Neutrophil (primary cell): ENCODE measurements around the gene FUNDC1.

Experiments
- H3K27ac ChIP-seq: fragments of 200-600 bp; sonication (generic); 2 replicates; pipeline ENCODE4 v1.5.1; 2016; ENCODE audit warnings: mild to moderate bottlenecking, moderate library complexity
- H3K27me3 ChIP-seq: fragments of 200-600 bp; sonication (generic); 2 replicates; pipeline ENCODE4 v1.6.0; 2016; ENCODE audit warnings: mild to moderate bottlenecking
- H3K36me3 ChIP-seq: fragments of 200-600 bp; sonication (generic); 2 replicates; pipeline ENCODE4 v1.5.1; 2017
- H3K4me1 ChIP-seq, 2 experiments: fragments of 200-600 bp in 1 of 2; sonication (generic) in 1 of 2; 1 replicate in 1 of 2; 2 replicates in 1 of 2; pipeline versions ENCODE4 v1.5.1 to v1.6.1; 2013 to 2016; ENCODE audit warnings: low read depth in 1 of 2, low read length in 1 of 2, mild to moderate bottlenecking in 1 of 2, moderate library complexity in 1 of 2; ENCODE audit not compliant: control insufficient read depth in 1 of 2, insufficient read depth in 1 of 2
- H3K4me3 ChIP-seq, 2 experiments: fragments of 200-600 bp in 1 of 2; sonication (generic) in 1 of 2; 1 replicate in 1 of 2; 2 replicates in 1 of 2; pipeline ENCODE4 v1.5.1; 2013 to 2016; ENCODE audit warnings: low read depth in 1 of 2, low read length in 1 of 2, mild to moderate bottlenecking in 1 of 2, moderate library complexity in 1 of 2
- H3K9me3 ChIP-seq: fragments of 200-600 bp; sonication (generic); 2 replicates; pipeline ENCODE4 v1.5.1; 2016
- TF ChIP-seq, protein P1 (sequence below): fragments of 200-600 bp; sonication (generic); IDR thresholded peaks from 2 replicates; pipeline ENCODE4 v1.5.1; 2016; ENCODE audit warnings: antibody characterized with exemption

Gene FUNDC1

DNA sequence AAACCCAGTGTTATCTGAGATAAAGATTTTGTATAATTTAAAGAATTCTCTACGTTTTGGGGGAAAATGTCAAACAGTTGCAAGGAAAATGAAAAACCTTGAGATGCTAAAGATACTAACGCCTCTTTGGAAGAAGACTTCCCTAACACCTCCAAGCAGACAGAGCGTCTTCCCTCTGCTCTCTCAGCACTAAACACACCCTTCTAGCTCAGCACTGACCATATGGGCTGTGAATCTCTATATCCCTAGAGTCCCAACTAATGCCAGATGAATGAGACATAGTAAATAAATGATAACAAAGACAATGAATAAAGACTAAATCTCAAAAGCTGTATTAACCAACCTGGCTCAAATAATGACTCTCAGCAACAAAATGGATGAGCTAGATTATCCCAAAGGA lies 13.3 kb downstream of the FUNDC1 start:
- H3K36me3 ChIP-seq: no peaks in the 10 kb centered on the region
- no peaks in the 10 kb centered on the region for H3K27me3 ChIP-seq
- H3K4me3 ChIP-seq: no peak overlapping the region
- H3K4me1 ChIP-seq: no peaks in the 10 kb centered on the region
- no peaks in the 10 kb centered on the region for H3K9me3 ChIP-seq
- TF ChIP-seq, protein P1, sequence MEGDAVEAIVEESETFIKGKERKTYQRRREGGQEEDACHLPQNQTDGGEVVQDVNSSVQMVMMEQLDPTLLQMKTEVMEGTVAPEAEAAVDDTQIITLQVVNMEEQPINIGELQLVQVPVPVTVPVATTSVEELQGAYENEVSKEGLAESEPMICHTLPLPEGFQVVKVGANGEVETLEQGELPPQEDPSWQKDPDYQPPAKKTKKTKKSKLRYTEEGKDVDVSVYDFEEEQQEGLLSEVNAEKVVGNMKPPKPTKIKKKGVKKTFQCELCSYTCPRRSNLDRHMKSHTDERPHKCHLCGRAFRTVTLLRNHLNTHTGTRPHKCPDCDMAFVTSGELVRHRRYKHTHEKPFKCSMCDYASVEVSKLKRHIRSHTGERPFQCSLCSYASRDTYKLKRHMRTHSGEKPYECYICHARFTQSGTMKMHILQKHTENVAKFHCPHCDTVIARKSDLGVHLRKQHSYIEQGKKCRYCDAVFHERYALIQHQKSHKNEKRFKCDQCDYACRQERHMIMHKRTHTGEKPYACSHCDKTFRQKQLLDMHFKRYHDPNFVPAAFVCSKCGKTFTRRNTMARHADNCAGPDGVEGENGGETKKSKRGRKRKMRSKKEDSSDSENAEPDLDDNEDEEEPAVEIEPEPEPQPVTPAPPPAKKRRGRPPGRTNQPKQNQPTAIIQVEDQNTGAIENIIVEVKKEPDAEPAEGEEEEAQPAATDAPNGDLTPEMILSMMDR: no peak
- H3K27ac ChIP-seq: no peak overlapping the region

DNA sequence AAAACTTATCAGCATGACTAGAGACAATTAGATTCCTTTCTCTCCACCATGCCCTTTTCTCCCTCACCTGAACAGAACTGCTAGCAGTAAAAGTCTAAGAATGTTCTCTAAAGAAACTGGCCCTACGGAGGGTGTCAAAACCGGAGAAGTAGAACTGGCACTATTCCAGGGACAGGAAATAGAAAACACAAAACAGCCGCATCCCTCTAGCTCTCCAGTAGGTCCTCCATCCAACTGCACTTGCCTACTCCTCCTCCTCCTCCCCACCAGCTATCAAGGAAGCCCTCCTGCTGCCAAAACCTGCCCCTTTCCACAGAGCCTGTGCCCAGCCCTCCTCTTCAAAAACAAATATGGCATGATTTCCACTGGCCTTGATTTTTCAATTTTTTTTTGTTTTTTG lies 28.4 kb downstream of the FUNDC1 start:
- no peak overlapping the region for H3K27ac ChIP-seq
- no peak overlapping the region for H3K4me3 ChIP-seq
- H3K27me3 ChIP-seq: no peaks in the 10 kb centered on the region
- peaks cover 0 to 2% of the 10 kb centered on the region in 2 experiments for H3K4me1 ChIP-seq
- TF ChIP-seq, protein P1: no peak
- no peaks in the 10 kb centered on the region for H3K9me3 ChIP-seq
- no peaks in the 10 kb centered on the region for H3K36me3 ChIP-seq

DNA sequence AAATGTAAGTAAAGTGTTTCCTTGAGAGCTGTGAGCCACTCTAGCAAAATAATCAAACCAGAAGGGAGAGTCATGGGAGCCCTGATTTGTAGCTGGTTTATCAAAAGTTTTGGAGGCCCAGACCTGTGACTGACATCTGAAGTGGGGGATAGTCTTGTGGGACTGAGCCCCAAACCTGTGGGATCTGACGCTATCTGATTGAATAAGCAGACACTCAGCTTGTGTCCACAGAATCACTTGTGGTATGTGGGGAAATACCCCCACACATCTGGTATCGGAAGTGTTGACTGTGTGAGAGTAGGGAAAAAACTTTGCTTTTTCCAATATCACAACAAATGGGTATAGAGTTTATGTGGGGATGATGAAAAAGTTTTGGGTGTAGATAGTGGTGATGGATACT lies 35.4 kb downstream of the FUNDC1 start:
- no peaks in the 10 kb centered on the region for H3K36me3 ChIP-seq
- no peaks in the 10 kb centered on the region for H3K27me3 ChIP-seq
- no peak overlapping the region for H3K4me3 ChIP-seq
- no peaks in the 10 kb centered on the region for H3K9me3 ChIP-seq
- TF ChIP-seq, protein P1: no peak
- no peak overlapping the region for H3K27ac ChIP-seq
- H3K4me1 ChIP-seq: peaks cover 0 to 3% of the 10 kb centered on the region in 2 experiments

DNA sequence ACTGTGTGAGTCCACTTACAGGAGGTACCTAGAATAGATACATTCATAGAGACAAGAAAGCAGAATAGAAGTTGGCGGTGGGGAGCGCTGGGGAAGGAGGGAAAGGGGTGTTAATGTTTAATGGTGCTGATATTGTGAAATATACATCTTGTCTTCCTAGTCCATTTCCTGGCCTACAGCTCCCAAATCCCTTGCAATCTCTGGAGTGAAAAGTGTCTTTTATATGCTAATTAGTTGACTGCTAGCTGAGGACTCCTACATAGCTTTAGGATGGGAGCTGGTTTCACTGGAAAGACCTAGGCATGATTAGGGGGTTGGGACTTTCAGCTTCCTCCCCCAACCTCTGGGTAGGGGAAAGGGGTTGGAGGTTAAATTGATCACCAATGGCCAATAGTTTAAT lies 36.0 kb downstream of the FUNDC1 start:
- no peak overlapping the region for H3K4me3 ChIP-seq
- H3K27ac ChIP-seq: no peak overlapping the region
- H3K27me3 ChIP-seq: no peaks in the 10 kb centered on the region
- peaks cover 0 to 3% of the 10 kb centered on the region in 2 experiments for H3K4me1 ChIP-seq
- no peaks in the 10 kb centered on the region for H3K9me3 ChIP-seq
- no peaks in the 10 kb centered on the region for H3K36me3 ChIP-seq
- TF ChIP-seq, protein P1: no peak

DNA sequence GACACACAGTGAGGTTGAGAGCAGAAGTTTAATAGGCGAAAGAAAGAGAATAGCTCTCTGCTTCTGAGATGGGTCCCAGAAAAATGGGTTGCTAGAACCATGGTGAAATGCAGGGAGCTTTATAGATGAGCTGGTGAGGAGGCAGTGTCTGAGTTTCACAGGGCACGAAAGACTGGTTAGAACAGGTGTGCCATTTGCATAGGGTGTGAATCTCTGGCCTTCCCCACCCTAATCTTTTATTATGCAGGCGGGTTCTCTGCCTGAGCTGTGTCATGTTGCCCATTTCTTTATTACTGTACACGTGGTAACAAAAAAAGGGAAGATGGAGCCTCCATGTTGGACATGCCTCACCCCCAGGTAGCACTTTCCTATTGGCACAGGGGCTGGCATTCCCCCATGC lies 39.1 kb downstream of the FUNDC1 start:
- Histone ChIP-seq H3K9me3 (no peaks in the 10 kb centered on the region), H3K27me3 (no peaks in the 10 kb centered on the region), H3K4me1 (no peaks in the 10 kb centered on the region), H3K36me3 (no peaks in the 10 kb centered on the region), H3K27ac (no peak overlapping the region), H3K4me3 (no peak overlapping the region)
- TF ChIP-seq, protein P1: no peak

DNA sequence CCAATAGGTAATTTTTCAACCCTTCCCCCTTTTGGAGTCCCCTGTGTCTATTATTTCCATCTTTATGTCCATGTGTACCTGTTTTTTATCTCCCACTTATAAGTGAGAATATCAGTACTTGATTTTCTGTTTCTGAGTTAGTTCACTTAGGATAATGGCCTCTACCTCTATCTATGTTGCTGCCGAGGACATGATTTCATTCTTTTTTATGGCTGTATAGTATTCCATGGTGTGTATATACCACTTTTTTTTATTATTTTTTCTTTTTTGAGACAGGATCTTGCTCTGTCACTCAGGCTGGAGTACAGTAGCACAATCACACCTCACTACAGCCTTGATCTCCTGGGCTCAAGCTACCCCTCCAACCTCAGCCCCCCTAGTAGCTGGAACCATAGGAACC lies 47.6 kb downstream of the FUNDC1 start:
- Histone ChIP-seq H3K9me3 (no peaks in the 10 kb centered on the region), H3K27ac (no peak overlapping the region), H3K36me3 (no peaks in the 10 kb centered on the region), H3K4me1 (no peaks in the 10 kb centered on the region), H3K4me3 (no peak overlapping the region), H3K27me3 (no peaks in the 10 kb centered on the region)
- TF ChIP-seq, protein P1: no peak
